ENCODE results near the gene HPS1.

DNA sequence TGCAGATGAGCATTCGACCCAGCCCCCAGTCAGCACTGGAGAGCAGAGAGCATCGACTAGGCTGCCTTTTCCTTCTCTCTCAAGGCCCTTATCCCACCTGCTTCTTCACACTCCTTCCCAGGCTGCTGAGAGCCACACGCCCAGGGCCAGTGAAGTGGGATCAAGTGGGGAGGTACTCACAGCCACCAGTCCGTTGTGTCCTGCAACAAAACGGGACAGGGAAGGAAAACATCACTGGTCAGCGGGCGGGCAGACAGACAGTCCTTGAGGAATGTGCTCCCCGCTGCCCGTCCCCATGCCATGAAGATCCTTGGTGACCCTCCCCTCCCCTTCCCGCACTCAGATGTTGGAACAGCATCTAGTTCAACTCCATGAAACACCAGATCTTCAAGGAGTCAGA is 36.0 kb downstream of the HPS1 start:
- TF ChIP-seq POLR2AphosphoS5 (IDR thresholded peaks at IDR 0.05; ENCODE audit: low read depth, low read length) (no peak), POLR2A (IDR thresholded peaks at IDR 0.05; ENCODE audit: low read depth, low read length) (no peak), SPI1 (IDR thresholded peaks at IDR 0.05; ENCODE audit: low read depth, low read length) (no peak), POU2F2 (IDR thresholded peaks at IDR 0.05; ENCODE audit: low read depth, low read length) (no peak)
